Body of pancreas (tissue), 4 donors: Measurements from ENCODE around the gene ECPAS. TPM values are rescaled to one million over a fixed set of nuclear protein-coding genes. Genes with fewer than 3 reads are reported as not detected.

Experiments used
- ATAC-seq: fragments of 150-250 bp; one replicate; pipeline ENCODE4 v1.9.1; 2016
- DNase-seq, 4 donors: peaks; one replicate each; pipeline ENCODE4 v3.0.0-alpha.2; 2019
- H3K27ac ChIP-seq, 4 donors: fragments of 200-600 bp; sonication (generic); 1 replicate in 3 of 4; 2 replicates in 1 of 4; pipeline versions ENCODE4 v1.5.1 to v1.6.1; 2016 to 2019; ENCODE audit warnings: mild to moderate bottlenecking in 1 of 4, mixed read lengths in 1 of 4, moderate library complexity in 1 of 4
- H3K27me3 ChIP-seq, 2 donors: fragments of 200-600 bp; sonication (generic); one replicate each; pipeline ENCODE4 v1.6.0; 2016; ENCODE audit warnings: mild to moderate bottlenecking in 1 of 2
- H3K36me3 ChIP-seq, 2 donors: fragments of 200-600 bp; sonication (generic); replicated peaks in 1 of 2; 2 replicates each; pipeline ENCODE4 v1.5.1; 2016; ENCODE audit warnings: low read depth in 2 of 2; ENCODE audit not compliant: insufficient read depth in 1 of 2
- H3K4me1 ChIP-seq: fragments of 200-600 bp; sonication (generic); one replicate; pipeline ENCODE4 v1.6.0; 2016
- H3K4me3 ChIP-seq, 2 donors: fragments of 200-600 bp; sonication (generic); 1 replicate in 1 of 2; 2 replicates in 1 of 2; pipeline ENCODE4 v1.5.1; 2016 to 2019
- H3K9me3 ChIP-seq, 3 donors: fragments of 200-600 bp; sonication (generic); 1 replicate in 2 of 3; 2 replicates in 1 of 3; pipeline ENCODE4 v1.5.1; 2016
- POLR2A ChIP-seq, 3 donors: fragments of 450-650 bp; IDR thresholded peaks; one replicate each; pipeline ENCODE4 v1.6.1; 2016; ENCODE audit warnings: antibody characterized with exemption in 3 of 3, mild to moderate bottlenecking in 2 of 3
- WGBS, 2 donors: methylation state at CpG; one replicate each; pipeline ENCODE4 v1.1.5; 2017; 5-methylcytosine and 5-hydroxymethylcytosine counted together
- intact Hi-C: fragments of 100-400 bp; cut with DNase I; formaldehyde crosslinking; loops from one replicate; pipeline ENCODE4 v1.15.1; 2023
- small RNA-seq: library from RNA; depleted of rRNA; stranded (forward); fragments of <200 nt; gene quantifications from one replicate; pipeline ENCODE3, GENCODE V24; 2016
- total RNA-seq, 2 donors: library from RNA; depleted of rRNA; stranded (reverse); fragments of >200 nt; gene quantifications; one replicate each; pipeline ENCODE4 v1.1.0, GENCODE V29; 2016
- TF ChIP-seq, protein P1 (sequence below), 7 experiments: fragments of 450-650 bp in 4 of 7; fragments of 200-600 bp in 3 of 7; sonication (generic) in 3 of 7; IDR thresholded peaks; one replicate each; pipeline ENCODE4 v1.5.1; 2016 to 2019; ENCODE audit warnings: antibody characterized with exemption in 7 of 7

ECPAS gene
- total RNA-seq, 2 donors from 2014 or later = 35.3 to 57.6 TPM

GRCh38 chr9:111330124-111330523 is 154.1 kb downstream of the ECPAS start, which contains the start of gene OR2K2:
Gene OR2K2, minus strand, starts transcription at chr9:111330224. Its CDS starts 1,791 bp downstream, at chr9:111328433.
- ATAC-seq = no peak
- TF ChIP-seq POLR2A (IDR thresholded peaks at IDR 0.05) = no peak
- TF ChIP-seq, protein P1, sequence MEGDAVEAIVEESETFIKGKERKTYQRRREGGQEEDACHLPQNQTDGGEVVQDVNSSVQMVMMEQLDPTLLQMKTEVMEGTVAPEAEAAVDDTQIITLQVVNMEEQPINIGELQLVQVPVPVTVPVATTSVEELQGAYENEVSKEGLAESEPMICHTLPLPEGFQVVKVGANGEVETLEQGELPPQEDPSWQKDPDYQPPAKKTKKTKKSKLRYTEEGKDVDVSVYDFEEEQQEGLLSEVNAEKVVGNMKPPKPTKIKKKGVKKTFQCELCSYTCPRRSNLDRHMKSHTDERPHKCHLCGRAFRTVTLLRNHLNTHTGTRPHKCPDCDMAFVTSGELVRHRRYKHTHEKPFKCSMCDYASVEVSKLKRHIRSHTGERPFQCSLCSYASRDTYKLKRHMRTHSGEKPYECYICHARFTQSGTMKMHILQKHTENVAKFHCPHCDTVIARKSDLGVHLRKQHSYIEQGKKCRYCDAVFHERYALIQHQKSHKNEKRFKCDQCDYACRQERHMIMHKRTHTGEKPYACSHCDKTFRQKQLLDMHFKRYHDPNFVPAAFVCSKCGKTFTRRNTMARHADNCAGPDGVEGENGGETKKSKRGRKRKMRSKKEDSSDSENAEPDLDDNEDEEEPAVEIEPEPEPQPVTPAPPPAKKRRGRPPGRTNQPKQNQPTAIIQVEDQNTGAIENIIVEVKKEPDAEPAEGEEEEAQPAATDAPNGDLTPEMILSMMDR (IDR thresholded peaks at IDR 0.05) = no peak
- WGBS, 2 donors = 46% methylated on average over 4 of the region's 4 CpGs

GRCh38 chr9:111320631-111321030 is 163.6 kb downstream of the ECPAS start:
- no peak overlapping the region for H3K27ac ChIP-seq
- no peaks in the 10 kb centered on the region for H3K9me3 ChIP-seq
- no peak for DNase-seq
- no peak for TF ChIP-seq POLR2A (IDR thresholded peaks at IDR 0.05)
- TF ChIP-seq, protein P1 (IDR thresholded peaks at IDR 0.05) = no peak
- no peak overlapping the region for H3K4me3 ChIP-seq
- no peak for ATAC-seq
- WGBS, 2 donors = 55 to 71% methylated on average over 3 of the region's 3 CpGs
- no peaks in the 10 kb centered on the region for H3K36me3 ChIP-seq
- no peaks in the 10 kb centered on the region for H3K4me1 ChIP-seq
- intact Hi-C loops = no loop called here
- H3K27me3 ChIP-seq = no peaks in the 10 kb centered on the region

More at GRCh38 chr9:111330124-111330523, 154.1 kb downstream of the ECPAS start, which contains the start of gene OR2K2:
- no peak for DNase-seq
- intact Hi-C loops = no loop called here
- no peaks in the 10 kb centered on the region for H3K36me3 ChIP-seq
- no peak within 1 kb of the TSS for H3K4me3 ChIP-seq
- H3K4me1 ChIP-seq = no peaks in the 10 kb centered on the region
- H3K9me3 ChIP-seq = no peaks in the 10 kb centered on the region
- no peak within 1 kb of the TSS for H3K27ac ChIP-seq
- H3K27me3 ChIP-seq = no peaks in the 10 kb centered on the region

- Histone ChIP-seq H3K27ac (no peak overlapping the region), H3K9me3 (no peaks in the 10 kb centered on the region), H3K36me3 (no peaks in the 10 kb centered on the region), H3K4me1 (no peaks in the 10 kb centered on the region), H3K4me3 (no peak overlapping the region), H3K27me3 (no peaks in the 10 kb centered on the region)
- intact Hi-C loops = no loop called here
- ATAC-seq (no peak), DNase-seq (no peak)
- TF ChIP-seq, protein P1 (IDR thresholded peaks at IDR 0.05) = no peak
- no peak for TF ChIP-seq POLR2A (IDR thresholded peaks at IDR 0.05)
- WGBS, 2 donors = 65 to 93% methylated on average over 3 of the region's 3 CpGs
These were observed 167.4 kb downstream of the ECPAS start for GRCh38 chr9:111316796-111317195.

Small RNAs within 50 kb of the gene (small RNA-seq; reads per million reads assigned to genes)
- not detected for gene RNA5SP294

Other genes starting within 250 kb of the ECPAS start
- not detected for gene OR2K2, start 154.2 kb downstream of the ECPAS start, total RNA-seq
- 1 to 10 TPM; 6.7 to 8.6 TPM for gene ZNF483, start 40.8 kb upstream of the ECPAS start, total RNA-seq
- 10 to 100 TPM in 1 of 2 donors, 1 to 10 TPM in 1; 8.2 to 18.9 TPM for gene PTGR1, start 115.3 kb upstream of the ECPAS start, total RNA-seq
- 10 to 100 TPM in 1 of 2 donors, 1 to 10 TPM in 1; 4.2 to 21.1 TPM for gene DNAJC25, start 147.0 kb upstream of the ECPAS start, total RNA-seq
- 10 to 100 TPM in 1 of 2 donors, 1 to 10 TPM in 1; 5.9 to 16.6 TPM for gene GNG10, start 177.2 kb upstream of the ECPAS start, total RNA-seq